GM23248 (cell line): ENCODE measurements around the gene LRMDA. TPM values are rescaled to one million over a fixed set of nuclear protein-coding genes. Genes with fewer than 3 reads are reported as not detected.

Source experiments
- DNase-seq: peaks from one replicate; pipeline ENCODE4 v3.0.0-alpha.2; 2015
- H2AFZ ChIP-seq: fragments of 200-600 bp; sonication (generic); 2 replicates; pipeline ENCODE4 v1.6.1; 2016; ENCODE audit warnings: antibody characterized with exemption
- H3F3A ChIP-seq: fragments of 200-600 bp; sonication (generic); 2 replicates; pipeline ENCODE4 v1.6.1; 2016; ENCODE audit warnings: mild to moderate bottlenecking, antibody characterized with exemption, mixed run types; ENCODE audit not compliant: insufficient read depth
- H3K27ac ChIP-seq: fragments of 200-600 bp; sonication (generic); 2 replicates; pipeline ENCODE4 v1.5.1; 2016; ENCODE audit warnings: mild to moderate bottlenecking
- H3K27me3 ChIP-seq: fragments of 200-600 bp; sonication (generic); replicated peaks from 2 replicates; pipeline ENCODE4 v1.6.1; 2016; ENCODE audit warnings: mild to moderate bottlenecking; ENCODE audit not compliant: insufficient read depth
- H3K36me3 ChIP-seq: fragments of 200-600 bp; sonication (generic); 2 replicates; pipeline ENCODE4 v1.6.1; 2016; ENCODE audit warnings: low read depth, mild to moderate bottlenecking
- H3K4me1 ChIP-seq: fragments of 200-600 bp; sonication (generic); 2 replicates; pipeline ENCODE4 v1.6.1; 2016; ENCODE audit warnings: mild to moderate bottlenecking; ENCODE audit not compliant: insufficient read depth
- H3K4me2 ChIP-seq: fragments of 200-600 bp; sonication (generic); one replicate; pipeline ENCODE4 v1.6.1; 2016; ENCODE audit warnings: mild to moderate bottlenecking; ENCODE audit not compliant: unreplicated experiment
- H3K4me3 ChIP-seq: fragments of 200-600 bp; sonication (generic); 2 replicates; pipeline ENCODE4 v1.5.1; 2016; ENCODE audit warnings: mild to moderate bottlenecking
- H3K79me2 ChIP-seq: fragments of 200-600 bp; sonication (generic); 2 replicates; pipeline ENCODE4 v1.6.1; 2016; ENCODE audit warnings: mild to moderate bottlenecking; ENCODE audit not compliant: insufficient read depth
- H3K9ac ChIP-seq: fragments of 200-600 bp; sonication (generic); 2 replicates; pipeline ENCODE4 v1.6.1; 2016; ENCODE audit warnings: mild to moderate bottlenecking
- H3K9me2 ChIP-seq: fragments of 200-600 bp; sonication (generic); 2 replicates; pipeline ENCODE4 v1.6.1; 2016; ENCODE audit warnings: mixed run types, mild to moderate bottlenecking, moderate library complexity; ENCODE audit not compliant: insufficient read depth
- H3K9me3 ChIP-seq: fragments of 200-600 bp; sonication (generic); one replicate; pipeline ENCODE4 v1.6.1; 2017; ENCODE audit warnings: low read depth
- H4K20me1 ChIP-seq: fragments of 200-600 bp; sonication (generic); 2 replicates; pipeline ENCODE4 v1.6.0; 2016; ENCODE audit not compliant: insufficient read depth
- EZH2 ChIP-seq: fragments of 200-600 bp; sonication (generic); IDR thresholded peaks from 2 replicates; pipeline ENCODE4 v1.6.1; 2018; ENCODE audit warnings: antibody characterized with exemption, mild to moderate bottlenecking; ENCODE audit not compliant: insufficient read depth, poor library complexity, severe bottlenecking
- EZH2phosphoT487 ChIP-seq: fragments of 200-600 bp; sonication (generic); IDR thresholded peaks from 2 replicates; pipeline ENCODE4 v1.6.1; 2018; ENCODE audit warnings: antibody characterized with exemption, moderate library complexity, mild to moderate bottlenecking, low read depth; ENCODE audit not compliant: insufficient read depth
- WGBS, 2 experiments: methylation state at CpG; one replicate each; pipeline ENCODE4 v1.1.6; 2015 to 2017; ENCODE audit warnings: low lambda C conversion rate in 2 of 2, low coverage in 1 of 2; ENCODE audit errors: missing lambda C conversion rate in 2 of 2; 5-methylcytosine and 5-hydroxymethylcytosine counted together
- in situ Hi-C: fragments of 300-500 bp; cut with MboI; formaldehyde crosslinking; loops from 2 replicates; pipeline ENCODE4 v1.15.0; 2020
- polyA plus RNA-seq: library from polyadenylated mRNA; unstranded; fragments of >200 nt; fragmentation: Nextera tagmentation; extraction: Ambion mirVana; gene quantifications from 2 replicates; pipeline ENCODE4 v1.2.1, GENCODE V29; 2016
- total RNA-seq: library from RNA; depleted of rRNA; stranded (reverse); fragments of >200 nt; shearing (Covaris generic); gene quantifications from 2 replicates; pipeline ENCODE4 v1.2.3, GENCODE V29; 2014

LRMDA gene
- total and polyA plus RNA-seq, 2 experiments from 2014 or later = 2.6 TPM; not detected in 1

DNA sequence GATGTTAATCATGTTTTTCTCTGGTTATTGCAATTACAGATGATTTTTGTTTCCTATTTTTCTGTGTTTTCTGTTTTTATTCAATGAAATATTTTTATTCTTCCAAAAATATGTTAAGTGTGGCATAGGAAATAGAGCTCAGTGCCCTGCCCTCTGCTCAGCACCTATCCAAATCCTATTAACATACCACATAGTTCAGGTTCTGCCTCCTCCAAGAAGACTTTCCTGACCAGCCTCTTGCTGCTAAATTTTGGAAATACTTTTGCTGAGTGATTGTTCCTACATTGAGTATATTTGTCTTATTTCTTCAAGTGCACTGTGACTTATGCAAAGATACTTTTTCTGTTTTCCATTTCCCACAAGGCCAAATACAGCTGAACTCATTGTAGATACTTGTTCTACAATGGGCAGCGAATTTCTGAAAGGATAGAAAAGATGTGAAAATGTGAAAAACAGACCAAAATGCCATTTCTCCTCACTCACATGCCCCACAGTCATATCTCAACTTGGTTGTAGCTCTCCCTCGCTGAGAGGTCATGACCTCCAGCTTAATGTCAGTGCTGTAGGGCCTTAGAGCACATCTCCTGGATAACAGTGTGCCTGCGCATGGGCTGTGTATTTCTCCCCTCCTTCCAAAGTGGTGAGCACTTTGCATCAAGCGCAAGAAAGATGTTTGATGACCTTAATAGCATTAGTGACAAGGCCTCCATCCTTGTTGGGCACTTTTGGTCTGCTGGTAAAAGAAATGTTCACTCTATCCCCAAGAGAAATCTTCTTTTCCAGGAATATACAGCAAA lies 677.3 kb downstream of the LRMDA start:
- Histone ChIP-seq H3K79me2 (no peaks in the 10 kb centered on the region), H3K4me2 (no peak overlapping the region), H3K36me3 (no peaks in the 10 kb centered on the region), H3K9ac (no peak overlapping the region), H3K9me2 (no peaks in the 10 kb centered on the region), H3K27ac (no peak overlapping the region), H2AFZ (no peak overlapping the region), H3K4me3 (no peak overlapping the region), H4K20me1 (no peaks in the 10 kb centered on the region), H3K9me3 (no peaks in the 10 kb centered on the region), H3K27me3 (no peaks in the 10 kb centered on the region), H3K4me1 (peaks cover 4% of the 10 kb centered on the region), H3F3A (peaks cover 5% of the 10 kb centered on the region)
- DNase-seq = no peak
- TF ChIP-seq EZH2phosphoT487 (no peak), EZH2 (no peak)
- WGBS, 2 experiments = 92 to 100% methylated on average over 4 of the region's 4 CpGs
- in situ Hi-C loops = no loop called here

- TF ChIP-seq EZH2phosphoT487 = no peak
- TF ChIP-seq EZH2 = no peak
- no peak for DNase-seq
- in situ Hi-C loops = no loop called here
- no peaks in the 10 kb centered on the region for H3K79me2 ChIP-seq
- no peaks in the 10 kb centered on the region for H4K20me1 ChIP-seq
- 60 to 65% methylated on average over 4 of the region's 4 CpGs for WGBS, 2 experiments
- no peaks in the 10 kb centered on the region; the same call in 1 of the 2 replicates for H3K4me1 ChIP-seq
- H3K36me3 ChIP-seq = no peaks in the 10 kb centered on the region
- no peak overlapping the region for H3K4me3 ChIP-seq
- no peak overlapping the region for H3K4me2 ChIP-seq
- H3F3A ChIP-seq = no peaks in the 10 kb centered on the region
- no peak overlapping the region for H3K9ac ChIP-seq
- H3K27me3 ChIP-seq = no peaks in the 10 kb centered on the region
- H3K27ac ChIP-seq = no peak overlapping the region
- H2AFZ ChIP-seq = no peak overlapping the region
- H3K9me2 ChIP-seq = no peaks in the 10 kb centered on the region
- no peaks in the 10 kb centered on the region for H3K9me3 ChIP-seq
Observed at GRCh38 chr10:76111404-76111803, 680.0 kb downstream of the LRMDA start.

- TF ChIP-seq EZH2phosphoT487 (no peak), EZH2 (no peak)
- Histone ChIP-seq H3K27me3 (no peaks in the 10 kb centered on the region), H3K4me3 (no peak overlapping the region), H4K20me1 (no peaks in the 10 kb centered on the region), H2AFZ (no peak overlapping the region), H3K27ac (no peak overlapping the region), H3K9me2 (no peaks in the 10 kb centered on the region), H3K36me3 (no peaks in the 10 kb centered on the region), H3K4me2 (no peak overlapping the region), H3K9me3 (no peaks in the 10 kb centered on the region), H3K79me2 (no peaks in the 10 kb centered on the region), H3K9ac (no peak overlapping the region), H3F3A (peaks cover 5% of the 10 kb centered on the region), H3K4me1 (peaks cover 3% of the 10 kb centered on the region; the same call in 1 of the 2 replicates)
- 88 to 95% methylated on average over 26 to 33 of the region's 33 CpGs for WGBS, 2 experiments
- no peak for DNase-seq
- in situ Hi-C loops = no loop called here
Observed at GRCh38 chr10:76111986-76112825, 680.8 kb downstream of the LRMDA start.

- Histone ChIP-seq H3K27me3 (no peaks in the 10 kb centered on the region), H3K9ac (no peak overlapping the region), H3K36me3 (no peaks in the 10 kb centered on the region), H3K27ac (no peak overlapping the region), H3F3A (peaks cover 11% of the 10 kb centered on the region), H3K4me1 (peaks cover 9% of the 10 kb centered on the region), H3K4me2 (no peak overlapping the region), H3K4me3 (no peak overlapping the region), H2AFZ (no peak overlapping the region), H3K79me2 (no peaks in the 10 kb centered on the region), H3K9me2 (no peaks in the 10 kb centered on the region), H3K9me3 (no peaks in the 10 kb centered on the region), H4K20me1 (no peaks in the 10 kb centered on the region)
- WGBS, 2 experiments = 94 to 100% methylated on average over 2 of the region's 2 CpGs
- in situ Hi-C loops = no loop called here
- no peak for DNase-seq
- TF ChIP-seq EZH2phosphoT487 (no peak), EZH2 (no peak)
Observed at GRCh38 chr10:76112826-76113150, 681.4 kb downstream of the LRMDA start.
